ENCODE measurements around the gene SIRT6.

GRCh38 chr19:4182084-4182810 lies at the start of gene SIRT6, which contains the start of gene ANKRD24:
- no peak for TF ChIP-seq CTCF (conservative IDR thresholded peaks at IDR 0.05; ENCODE audit: low read depth, low read length)
- TF ChIP-seq EZH2 (IDR thresholded peaks at IDR 0.05; ENCODE audit: low read length, unreplicated experiment): no peak
- no peak for TF ChIP-seq EZH2phosphoT487 (IDR thresholded peaks at IDR 0.05; ENCODE audit: borderline replicate concordance, low read length)

Measured in PC-3 (cell line).